OCI-LY7 (cell line): ENCODE data around the gene FOXE3. TPM values are rescaled to one million over a fixed set of nuclear protein-coding genes. Genes with fewer than 3 reads are reported as not detected.
A peak's percentile ranks its signal among the peaks of the same experiment; 100 is the strongest.

Experiments used
- BruUV-seq: library from RNA; stranded (reverse); fragments of 400-500 nt; replicated peaks from 2 replicates; lab custom pipeline; 2021; lab: Mats Ljungman, UMichigan
- CTCF ChIA-PET: fragments of 300-600 bp; sonication (Branson Sonifier 250); formaldehyde crosslinking; loops from one replicate; lab custom pipeline; 2022; ENCODE audit warnings: antibody characterized with exemption; ENCODE audit not compliant: unreplicated experiment; lab: Charles Lee
- POLR2A ChIA-PET: fragments of 300-600 bp; sonication (Branson Sonifier 250); formaldehyde crosslinking; loops from one replicate; lab custom pipeline; 2022; ENCODE audit warnings: antibody characterized with exemption; lab: Charles Lee
- DNase-seq: peaks from one replicate; pipeline ENCODE4 v3.0.0-alpha.2; 2015; ENCODE audit warnings: low spot score
- H2AFZ ChIP-seq: fragments of 200-600 bp; sonication (generic), shearing (Covaris generic); 2 replicates; pipeline ENCODE4 v1.6.1; 2014; ENCODE audit warnings: mild to moderate bottlenecking, antibody characterized with exemption, low read length, moderate library complexity
- H3K27ac ChIP-seq: fragments of 200-600 bp; sonication (generic); 2 replicates; pipeline ENCODE4 v1.5.1; 2014; ENCODE audit warnings: mixed run types, low read depth, mild to moderate bottlenecking, moderate library complexity, low read length, inconsistent platforms; ENCODE audit not compliant: poor library complexity, severe bottlenecking
- H3K36me3 ChIP-seq: fragments of 200-600 bp; sonication (generic); 2 replicates; pipeline ENCODE4 v1.6.1; 2014; ENCODE audit warnings: mild to moderate bottlenecking, antibody characterized with exemption, low read length, moderate library complexity, mixed read lengths; ENCODE audit not compliant: insufficient read depth
- H3K4me1 ChIP-seq: fragments of 200-600 bp; sonication (generic); 2 replicates; pipeline ENCODE4 v1.5.1; 2014; ENCODE audit warnings: mild to moderate bottlenecking, low read length; ENCODE audit not compliant: insufficient read depth, poor library complexity, severe bottlenecking
- H3K4me2 ChIP-seq: fragments of 200-600 bp; sonication (generic); 2 replicates; pipeline ENCODE4 v1.6.1; 2014; ENCODE audit warnings: mild to moderate bottlenecking, low read length
- H3K4me3 ChIP-seq: fragments of 200-600 bp; sonication (generic); 2 replicates; pipeline ENCODE4 v1.5.1; 2014; ENCODE audit warnings: mild to moderate bottlenecking, low read depth, low read length; ENCODE audit not compliant: poor library complexity, severe bottlenecking
- H3K79me2 ChIP-seq: fragments of 200-600 bp; sonication (generic); 2 replicates; pipeline ENCODE4 v1.6.1; 2016; ENCODE audit warnings: low read depth, mild to moderate bottlenecking, low read length, moderate library complexity, mixed read lengths; ENCODE audit not compliant: insufficient read depth
- H3K9me2 ChIP-seq: fragments of 200-600 bp; sonication (generic); 2 replicates; pipeline ENCODE4 v1.6.1; 2016; ENCODE audit warnings: mild to moderate bottlenecking, low read length, mixed read lengths; ENCODE audit not compliant: insufficient read depth
- H3K9me3 ChIP-seq: fragments of 200-600 bp; sonication (generic); 2 replicates; pipeline ENCODE4 v1.6.1; 2014; ENCODE audit warnings: mild to moderate bottlenecking, mixed run types, low read length, mixed read lengths
- H4K20me1 ChIP-seq: fragments of 200-600 bp; sonication (generic); 2 replicates; pipeline ENCODE4 v1.6.1; 2014; ENCODE audit warnings: mild to moderate bottlenecking, antibody characterized with exemption, low read length, moderate library complexity, mixed read lengths; ENCODE audit not compliant: insufficient read depth
- CTCF ChIP-seq: fragments of 200-600 bp; sonication (generic); conservative IDR thresholded peaks from 2 replicates; pipeline ENCODE4 v1.5.1; 2014; ENCODE audit warnings: mild to moderate bottlenecking, antibody characterized with exemption, low read length, moderate library complexity, mixed read lengths
- EZH2phosphoT487 ChIP-seq: fragments of 200-600 bp; sonication (generic); IDR thresholded peaks from 2 replicates; pipeline ENCODE4 v1.6.1; 2018; ENCODE audit warnings: low read depth, borderline replicate concordance, mild to moderate bottlenecking, mixed run types, antibody characterized with exemption, low read length, moderate library complexity, mixed read lengths
- intact Hi-C: fragments of 100-400 bp; cut with micrococcal nuclease; formaldehyde crosslinking; loops from one replicate; pipeline ENCODE4 v1.10.0; 2022; ENCODE audit not compliant: unreplicated experiment
- total RNA-seq, 2 experiments: library from RNA; depleted of rRNA in 1 of 2; stranded (reverse); fragments of >200 nt in 1 of 2; shearing (Covaris generic) in 1 of 2; gene quantifications; 2 replicates each; pipeline ENCODE4 v1.2.3, GENCODE V29; 2014 to 2022

Gene FOXE3
- total RNA-seq, 2 experiments from 2014 or later: not detected

GRCh38 chr1:47448462-47449222 is 32.6 kb downstream of the FOXE3 start:
- Histone ChIP-seq H4K20me1 (no peaks in the 10 kb centered on the region), H3K79me2 (no peaks in the 10 kb centered on the region), H2AFZ (no peak overlapping the region), H3K36me3 (no peaks in the 10 kb centered on the region), H3K4me1 (no peaks in the 10 kb centered on the region), H3K27ac (no peak overlapping the region), H3K4me2 (no peak overlapping the region), H3K9me3 (no peaks in the 10 kb centered on the region), H3K9me2 (no peaks in the 10 kb centered on the region), H3K4me3 (no peak overlapping the region)
- ChIA-PET POLR2A (no interaction called here), CTCF (no interaction called here)
- DNase-seq: no peak
- TF ChIP-seq CTCF (no peak), EZH2phosphoT487 (no peak)
- intact Hi-C loops: no loop called here
- no TSS peak for BruUV-seq

GRCh38 chr1:47449822-47450552 is 33.9 kb downstream of the FOXE3 start:
- Histone ChIP-seq H3K4me2 (no peak overlapping the region), H2AFZ (no peak overlapping the region), H3K4me3 (no peak overlapping the region), H4K20me1 (no peaks in the 10 kb centered on the region), H3K4me1 (no peaks in the 10 kb centered on the region), H3K79me2 (no peaks in the 10 kb centered on the region), H3K27ac (no peak overlapping the region), H3K9me2 (no peaks in the 10 kb centered on the region), H3K36me3 (no peaks in the 10 kb centered on the region), H3K9me3 (no peaks in the 10 kb centered on the region)
- TF ChIP-seq CTCF (peak; percentile 56), EZH2phosphoT487 (no peak)
- ChIA-PET POLR2A (interaction anchor here (0.6 kb wide), 1 partner anchor 582 kb away, joined by 3 read pairs; no protein-coding TSS in a partner anchor), CTCF (no interaction called here)
- no peak for DNase-seq
- no TSS peak for BruUV-seq
- intact Hi-C loops: no loop called here

GRCh38 chr1:47450606-47451005 is 34.5 kb downstream of the FOXE3 start:
- POLR2A ChIA-PET: no interaction called here
- BruUV-seq: no TSS peak
- Histone ChIP-seq H3K79me2 (no peaks in the 10 kb centered on the region), H2AFZ (no peak overlapping the region), H4K20me1 (no peaks in the 10 kb centered on the region), H3K4me2 (no peak overlapping the region), H3K4me3 (no peak overlapping the region), H3K9me2 (no peaks in the 10 kb centered on the region), H3K27ac (no peak overlapping the region), H3K4me1 (no peaks in the 10 kb centered on the region), H3K36me3 (no peaks in the 10 kb centered on the region), H3K9me3 (no peaks in the 10 kb centered on the region)
- DNase-seq: no peak
- TF ChIP-seq EZH2phosphoT487: no peak
- no peak for TF ChIP-seq CTCF
- CTCF ChIA-PET: no interaction called here
- intact Hi-C loops: no loop called here
